ENCODE results near the gene AKR1E2.
A peak's percentile ranks its signal among the peaks of the same experiment; 100 is the strongest.

Gene AKR1E2

GRCh38 chr10:4825868-4826791 lies at the start of gene AKR1E2:
Gene AKR1E2 (plus strand): TSS chr10:4826207. CDS start chr10:4826325, 118 bp downstream.
- peak; percentile 84 for DNase-seq (ENCODE audit: low spot score)

DNA sequence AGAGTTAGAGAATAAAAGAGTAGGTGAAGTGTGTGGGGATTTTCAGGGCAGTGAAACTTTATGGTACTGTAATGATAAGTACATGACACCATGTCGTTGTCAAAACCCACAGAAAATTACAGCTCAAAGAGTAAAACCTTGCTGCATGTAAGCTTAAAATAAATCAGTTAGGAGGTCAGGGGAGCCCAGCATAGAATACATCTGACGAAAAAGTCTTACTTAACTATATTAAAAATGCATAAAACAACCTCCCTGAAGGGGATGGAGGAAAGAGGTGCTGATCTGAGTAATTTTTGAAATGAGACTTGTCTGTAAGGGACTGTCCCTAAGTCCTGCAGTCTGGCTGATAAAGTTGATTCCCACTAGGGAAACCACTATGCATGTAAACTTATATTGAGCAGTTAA lies 49.8 kb upstream of the AKR1E2 start:
- DNase-seq (ENCODE audit: low spot score): no peak

DNA sequence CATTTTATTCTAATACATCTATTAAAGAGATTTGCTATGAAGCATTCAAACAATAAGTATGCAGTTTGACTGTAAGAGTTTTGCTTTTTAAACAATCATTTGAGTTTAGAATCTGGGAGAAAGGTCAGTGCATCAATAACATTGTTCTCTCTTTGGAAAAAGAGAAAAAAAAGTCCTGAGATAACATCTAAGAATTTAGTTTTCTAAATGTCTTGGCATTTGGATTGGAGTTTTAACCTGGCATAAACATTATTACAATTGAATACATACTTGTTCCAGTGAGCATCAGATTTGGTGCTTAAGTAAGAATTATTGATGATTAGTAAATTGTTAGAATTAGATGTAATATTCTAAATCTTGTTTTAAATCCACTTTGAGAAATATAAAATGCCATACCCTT lies 47.2 kb upstream of the AKR1E2 start:
- no peak for DNase-seq (ENCODE audit: low spot score)

DNA sequence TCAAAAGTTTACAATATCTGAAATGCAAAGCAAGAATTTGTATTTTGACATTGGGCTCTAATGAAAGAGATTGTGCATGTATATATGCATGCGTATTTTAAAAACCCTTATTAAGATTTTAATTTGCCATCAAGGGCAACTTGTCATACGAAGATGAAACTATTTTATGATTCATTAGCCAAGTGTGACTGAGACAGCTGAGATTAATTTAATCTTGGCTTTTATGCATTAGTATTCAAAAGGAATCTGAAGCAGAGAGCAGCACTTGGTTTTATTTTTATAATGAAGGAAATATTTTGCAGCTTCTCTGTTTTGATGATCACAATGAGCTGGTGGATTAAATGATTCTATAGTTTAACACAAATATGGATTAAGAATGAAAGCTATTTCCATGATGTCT lies 45.9 kb upstream of the AKR1E2 start:
- DNase-seq (ENCODE audit: low spot score): no peak

DNA sequence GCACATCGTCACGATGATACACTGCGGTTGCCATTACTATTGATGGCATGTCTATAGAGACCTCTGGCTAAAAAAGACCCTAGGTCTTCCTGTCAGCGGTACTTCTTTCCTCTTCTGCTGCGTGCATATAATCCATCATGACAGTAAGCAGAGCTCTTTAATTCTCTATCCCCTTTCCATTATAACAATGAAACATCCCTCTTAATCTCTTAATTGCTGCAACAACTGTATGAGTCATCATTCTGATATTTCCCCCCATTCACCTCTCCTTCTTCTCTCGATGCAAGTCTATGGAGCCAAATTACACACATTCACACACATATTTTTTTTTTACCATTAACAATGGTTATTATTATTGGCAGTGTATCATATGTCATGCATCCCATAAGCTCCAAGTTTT lies 45.2 kb upstream of the AKR1E2 start:
- DNase-seq (ENCODE audit: low spot score): no peak

GRCh38 chr10:4781955-4782354 lies 44.1 kb upstream of the AKR1E2 start:
- no peak for DNase-seq (ENCODE audit: low spot score)

GRCh38 chr10:4784667-4785333 lies 41.2 kb upstream of the AKR1E2 start:
- DNase-seq (ENCODE audit: low spot score): no peak

DNA sequence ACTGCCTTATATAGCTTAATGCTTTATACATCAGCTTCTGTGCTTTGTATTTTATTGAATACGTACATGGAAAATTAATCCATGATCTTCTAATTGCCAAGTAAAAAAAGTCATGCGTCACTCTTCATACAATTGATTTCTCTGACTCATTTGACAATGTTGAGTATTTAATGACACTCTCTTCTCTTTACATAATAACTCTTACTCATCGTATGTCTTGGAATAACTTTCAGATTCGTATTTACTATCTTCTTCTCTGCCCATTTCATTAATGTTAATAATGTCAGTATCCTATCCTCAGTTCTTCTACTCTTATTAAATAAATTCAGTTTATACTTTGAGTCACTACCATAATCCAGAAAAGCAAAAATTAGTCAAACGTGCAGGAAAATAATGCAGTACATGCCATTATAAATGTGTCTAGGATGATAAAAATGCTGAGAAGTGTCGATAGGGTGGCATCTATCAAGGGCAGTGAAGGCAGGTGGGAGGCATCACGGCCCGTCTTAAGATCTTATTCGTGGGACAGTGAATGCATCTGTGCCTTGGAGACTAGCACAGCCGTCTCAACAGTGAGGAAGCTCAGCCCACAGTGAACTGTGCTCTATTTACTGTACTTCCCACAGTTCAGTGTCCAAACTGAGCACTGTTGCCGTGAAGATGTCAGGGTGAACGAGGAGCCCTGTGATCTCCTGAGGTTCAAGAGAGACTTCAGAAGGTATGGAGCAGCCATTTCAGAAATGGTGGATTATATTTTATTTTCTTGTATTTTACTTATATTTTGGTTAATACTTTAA lies 39.8 kb upstream of the AKR1E2 start:
- no peak for DNase-seq (ENCODE audit: low spot score)

GRCh38 chr10:4790045-4790444 lies 36.0 kb upstream of the AKR1E2 start:
- no peak for DNase-seq (ENCODE audit: low spot score)

DNA sequence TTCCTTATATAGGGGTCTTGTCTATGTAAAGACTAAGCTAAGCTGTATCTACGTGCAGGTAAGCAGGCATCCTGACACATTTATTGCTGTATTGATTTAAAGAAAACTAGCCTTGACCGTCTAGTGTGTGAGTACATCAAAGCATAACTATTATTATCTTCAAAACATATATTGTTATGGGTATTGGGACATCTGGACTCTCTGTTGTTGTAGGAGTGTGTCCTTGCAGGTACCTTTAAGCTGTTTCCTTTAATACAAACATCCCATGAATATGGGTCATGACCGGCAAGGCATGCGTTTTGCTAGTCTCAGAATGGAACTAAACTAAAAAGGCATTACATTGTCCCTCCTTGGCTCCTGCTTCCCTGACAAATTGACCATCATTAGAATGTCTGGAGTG lies 35.1 kb upstream of the AKR1E2 start:
- DNase-seq (ENCODE audit: low spot score): no peak

- no peak for DNase-seq (ENCODE audit: low spot score)
These were observed 33.6 kb upstream of the AKR1E2 start for GRCh38 chr10:4792381-4792780.

DNA sequence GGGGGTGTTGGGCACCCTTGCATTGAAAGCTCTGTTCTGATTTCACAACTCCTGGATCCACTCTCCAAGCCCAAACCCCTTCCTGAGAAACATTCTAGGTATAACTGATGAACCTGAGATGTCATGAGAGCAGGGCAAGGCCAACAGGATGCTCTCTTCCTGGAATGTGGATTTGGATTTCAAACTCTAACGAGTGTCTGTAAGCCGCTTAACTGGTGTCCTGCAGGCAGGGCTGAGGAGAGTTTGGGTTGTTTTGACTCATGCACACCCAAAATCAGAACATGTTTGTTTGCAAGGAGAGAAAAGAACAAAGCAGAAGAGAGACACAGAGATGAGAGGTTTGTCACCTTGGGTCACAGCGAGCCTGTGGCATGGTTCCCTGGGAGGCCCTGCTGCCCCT lies 24.6 kb upstream of the AKR1E2 start:
- DNase-seq (ENCODE audit: low spot score): no peak

DNA sequence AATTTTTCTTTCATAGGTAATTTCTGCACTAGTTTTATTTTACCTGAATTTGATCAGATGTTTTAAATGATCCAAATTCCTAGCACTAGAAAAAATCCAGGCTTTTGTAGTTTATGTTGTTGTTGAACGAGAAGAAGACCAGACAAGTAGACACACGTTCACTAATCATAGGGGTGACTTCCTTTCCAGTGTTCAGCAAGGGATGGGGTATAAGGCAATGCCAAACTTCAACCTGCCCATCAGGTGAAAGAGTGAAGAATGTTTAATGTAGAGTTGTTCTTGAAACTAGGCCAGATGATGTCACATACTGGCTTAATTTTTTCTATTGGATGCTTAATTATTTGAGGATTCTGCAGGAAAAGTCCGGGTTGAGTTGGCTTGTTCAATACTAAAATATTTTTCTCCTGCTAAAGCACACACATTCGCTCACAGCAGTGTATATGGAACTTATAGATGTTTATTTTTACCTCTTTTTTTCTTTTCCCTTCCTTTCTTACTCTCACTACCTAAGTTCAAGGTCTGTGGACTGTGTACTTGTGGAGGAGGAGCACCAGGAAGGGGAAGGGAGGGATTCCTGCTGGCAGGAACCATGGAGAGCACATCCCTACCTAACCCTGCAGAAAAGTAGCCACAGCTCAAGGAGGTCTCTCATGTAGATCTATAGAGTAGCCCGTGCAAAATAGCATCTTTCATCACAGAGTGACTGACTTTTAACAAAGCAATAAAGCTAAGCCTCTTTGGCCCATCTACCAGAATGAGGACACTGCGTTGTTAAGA lies 23.1 kb upstream of the AKR1E2 start:
- DNase-seq (ENCODE audit: low spot score): no peak

DNA sequence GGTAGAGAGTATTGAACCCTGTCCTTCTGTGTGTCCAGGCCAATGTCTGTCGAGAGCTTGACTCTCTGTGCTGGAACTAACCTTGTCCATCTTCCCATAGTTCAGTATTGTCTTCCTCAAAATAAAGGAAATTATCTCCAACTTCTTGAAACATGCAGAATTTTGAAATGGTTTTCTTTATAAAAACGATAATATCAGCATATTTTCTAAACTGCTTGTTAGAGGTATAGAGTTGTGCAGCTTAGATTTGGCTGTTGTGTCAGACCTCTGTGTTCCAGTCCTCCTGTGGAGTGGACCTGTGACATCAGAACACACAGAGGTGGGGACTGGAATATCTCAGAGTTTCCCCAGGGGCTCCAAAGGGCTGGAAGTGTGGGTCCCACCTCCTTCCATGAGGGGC lies 22.2 kb upstream of the AKR1E2 start:
- no peak for DNase-seq (ENCODE audit: low spot score)

DNA sequence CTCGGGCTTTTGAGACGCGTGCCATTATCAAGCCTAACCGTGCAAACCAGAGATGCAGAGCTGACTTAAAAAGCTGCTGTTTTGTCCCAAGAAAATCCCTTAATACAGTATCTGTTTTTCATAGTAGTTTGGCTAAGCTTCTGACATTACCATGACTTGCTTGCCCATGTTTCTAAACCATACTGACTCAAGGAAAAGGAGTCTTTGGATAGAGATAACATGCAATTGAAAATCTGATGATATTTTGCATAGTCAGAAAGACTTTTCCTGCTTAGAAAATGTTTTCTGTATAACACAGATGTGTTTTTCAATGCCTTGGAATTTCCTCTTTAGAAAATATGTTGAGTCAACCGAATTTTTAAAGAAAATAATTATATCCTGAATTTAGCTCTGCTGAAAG lies 21.5 kb upstream of the AKR1E2 start:
- no peak for DNase-seq (ENCODE audit: low spot score)

GRCh38 chr10:4806534-4806933 lies 19.5 kb upstream of the AKR1E2 start:
- no peak for DNase-seq (ENCODE audit: low spot score)

DNA sequence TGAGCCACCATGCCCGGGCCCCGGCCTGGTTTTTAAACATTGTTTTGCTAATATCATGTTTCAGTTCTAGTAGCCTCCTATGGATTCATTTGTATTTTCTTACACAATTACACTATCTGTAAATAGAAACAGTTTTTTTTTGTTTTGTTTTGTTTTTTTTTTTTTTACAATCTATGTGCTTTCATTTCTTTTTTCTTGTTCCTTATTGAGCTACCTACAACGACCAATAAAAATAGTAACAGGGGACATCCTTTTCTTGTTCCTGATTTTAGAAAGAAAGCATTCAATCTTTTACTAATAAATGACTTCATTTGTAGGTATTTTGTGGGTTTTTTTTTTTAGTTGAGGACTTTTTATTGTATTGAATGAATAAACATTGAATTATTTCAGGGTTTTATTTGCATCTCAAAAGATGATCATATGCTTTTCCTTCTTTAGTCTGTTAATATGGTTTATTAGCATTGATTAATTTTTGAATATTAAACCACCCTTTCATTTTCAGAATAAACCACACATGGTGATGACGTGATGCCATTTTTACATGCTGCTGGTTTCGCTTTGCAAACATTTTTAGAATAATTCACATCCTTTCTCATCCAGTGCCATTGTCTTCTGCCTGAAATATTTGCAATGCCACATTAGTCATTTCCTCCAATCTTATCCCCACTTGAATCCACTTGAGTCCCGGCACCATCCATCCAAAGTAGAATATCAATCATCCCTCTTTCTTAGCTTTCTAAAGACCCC lies 18.1 kb upstream of the AKR1E2 start:
- no peak for DNase-seq (ENCODE audit: low spot score)

GRCh38 chr10:4809156-4809555 lies 16.9 kb upstream of the AKR1E2 start:
- no peak for DNase-seq (ENCODE audit: low spot score)

DNA sequence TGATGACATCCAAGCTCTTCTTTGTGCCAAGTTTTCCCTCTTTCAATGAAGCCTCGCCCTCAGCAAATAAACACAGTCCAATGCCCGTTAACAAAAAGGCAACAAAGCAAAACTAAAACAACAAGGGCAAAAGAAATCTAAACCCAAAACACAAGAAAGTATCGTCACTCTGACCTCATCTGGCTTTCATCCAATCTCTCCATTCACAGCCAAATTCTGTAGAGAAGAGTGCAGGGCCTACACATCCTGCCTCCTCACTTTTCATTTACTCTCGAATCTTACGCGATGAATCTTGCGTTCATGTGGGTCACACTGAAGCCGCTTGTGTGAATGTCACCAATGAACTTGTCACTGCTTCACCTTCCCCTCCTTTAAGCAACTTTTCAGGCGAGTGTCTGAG lies 15.9 kb upstream of the AKR1E2 start:
- no peak for DNase-seq (ENCODE audit: low spot score)

GRCh38 chr10:4812046-4812445 lies 14.0 kb upstream of the AKR1E2 start:
- DNase-seq (ENCODE audit: low spot score): no peak

DNA sequence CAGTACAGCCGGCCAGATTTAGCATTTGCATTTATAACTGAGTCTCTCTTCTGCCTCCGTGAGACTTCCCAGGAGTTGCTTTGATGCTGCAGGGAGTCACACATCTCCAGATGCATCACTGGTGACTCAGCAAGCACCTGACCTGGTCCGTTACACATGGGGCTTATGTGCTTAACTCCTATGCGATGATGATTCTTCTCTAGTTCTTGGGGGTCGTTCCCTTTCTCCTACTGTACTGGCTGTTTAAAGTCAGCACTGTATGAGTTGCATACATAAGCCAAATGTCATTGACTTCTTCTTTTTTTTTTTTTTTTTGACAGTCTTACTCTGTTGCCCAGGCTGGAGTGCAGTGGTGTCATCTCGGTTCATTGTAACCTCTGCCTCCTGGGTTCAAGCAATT lies 13.0 kb upstream of the AKR1E2 start:
- no peak for DNase-seq (ENCODE audit: low spot score)

All from CD4-positive, alpha-beta T cell treated with Interleukin-6 at 100 ng/mL for 8 hours (primary cell).